Epidermal melanocyte (primary cell): ENCODE results near the gene IKBIP.
"Not testable (repeated sequence)": the region's sequence is repeated elsewhere in the genome, so short reads cannot be mapped to it uniquely, and the experiment has no call there.

ENCODE experiments used
- DNase-seq: peaks from one replicate; pipeline ENCODE4 v3.0.0; 2011; ENCODE audit warnings: low spot score; ENCODE audit not compliant: insufficient read length

Gene IKBIP

DNA sequence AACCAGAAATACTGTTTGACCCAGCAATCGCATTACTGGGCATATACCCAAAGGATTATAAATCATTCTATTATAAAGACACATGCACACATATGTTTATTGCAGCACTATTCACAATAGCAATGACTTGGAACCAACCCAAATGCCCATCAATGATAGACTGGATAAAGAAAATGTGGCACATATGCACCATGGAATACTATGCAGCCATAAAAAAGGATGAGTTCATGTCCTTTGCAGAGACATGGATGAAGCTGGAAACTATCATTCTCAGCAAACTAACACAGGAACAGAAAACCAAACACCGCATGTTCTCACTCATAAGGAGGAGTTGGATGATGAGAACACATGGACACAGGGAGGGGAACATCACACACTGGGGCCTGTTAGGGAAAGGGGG is 67.8 kb downstream of the IKBIP start:
- DNase-seq, result not testable (repeated sequence)

DNA sequence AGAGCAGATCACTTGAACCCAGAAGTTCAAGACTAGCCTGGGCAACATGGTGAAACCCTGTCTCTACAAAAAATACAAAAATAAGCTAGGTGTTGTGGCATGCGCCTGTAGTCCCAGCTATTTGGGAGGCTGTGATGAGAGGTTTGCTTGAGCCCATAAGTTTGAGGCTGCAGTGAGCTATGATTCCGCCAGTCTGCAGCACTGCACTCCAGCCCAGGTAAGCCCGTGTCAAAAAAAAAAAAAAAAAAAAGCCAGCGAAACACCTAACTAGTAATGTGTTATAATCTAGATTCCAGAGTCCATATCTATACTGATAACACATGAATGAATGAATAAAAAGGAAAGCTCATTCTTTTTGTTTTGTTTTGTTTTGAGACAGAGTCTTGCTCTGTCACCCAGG is 69.6 kb downstream of the IKBIP start:
- no peak for DNase-seq
